ENCODE measurements around the gene TIMP3. TPM values are rescaled to one million over a fixed set of nuclear protein-coding genes. Genes with fewer than 3 reads are reported as not detected.

Gene TIMP3
- total and polyA plus RNA-seq, 2 of the 4 experiments (the other 2 are of a cell fraction) = 98.8 to 179 TPM

- ATAC-seq (ENCODE audit: low read depth) (peak; percentile 85), DNase-seq (peak; percentile 35)
- no TSS peak for BruUV-seq (replicated peaks)
- Histone ChIP-seq H4K5ac (ENCODE audit: low read depth, low read length) (no peak overlapping the region), H3K9me1 (ENCODE audit: insufficient read depth, low read length) (no peaks in the 10 kb centered on the region), H2BK5ac (ENCODE audit: low read depth, low read length, poor library complexity, severe bottlenecking) (no peak overlapping the region), H4K8ac (ENCODE audit: low read depth in 2 of 2, low read length in 2 of 2) (no peak overlapping the region), H3K27me3 (ENCODE audit: control insufficient read depth, insufficient read depth, low read length) (peaks cover 10% of the 10 kb centered on the region), H2AK5ac (ENCODE audit: low read depth, low read length) (no peak overlapping the region), H3K36me3 (ENCODE audit: control insufficient read depth, insufficient read depth, low read length) (no peaks in the 10 kb centered on the region), H3K4me3 (ENCODE audit: insufficient read depth, low read depth, low read length) (no peak overlapping the region), H3K9me3 (ENCODE audit: control insufficient read depth, insufficient read depth, low read length) (no peaks in the 10 kb centered on the region), H3K9ac (ENCODE audit: low read depth, low read length) (no peak overlapping the region), H3K4me1 (ENCODE audit: control insufficient read depth, insufficient read depth, low read length) (no peaks in the 10 kb centered on the region), H3K4me2 (ENCODE audit: low read depth, low read length) (no peak overlapping the region), H3K56ac (ENCODE audit: extremely low read depth, insufficient read depth, low read length) (no peak overlapping the region), H3K27ac (ENCODE audit: insufficient read depth, low read length) (no peak overlapping the region), H3K4ac (ENCODE audit: low read depth, low read length) (no peak overlapping the region), H2BK120ac (ENCODE audit: low read depth, low read length) (no peak overlapping the region), H4K20me1 (ENCODE audit: insufficient read depth, low read length) (no peaks in the 10 kb centered on the region), H2AK9ac (replicated peaks; ENCODE audit: low read depth, low read length, poor library complexity) (no peak overlapping the region), H3K79me1 (ENCODE audit: low read depth in 1 of 2, low read length in 2 of 2) (no peaks in the 10 kb centered on the region), H2BK15ac (ENCODE audit: low read depth, low read length) (no peak overlapping the region), H3K14ac (replicated peaks; ENCODE audit: low read depth, low read length) (no peak overlapping the region), H2BK20ac (ENCODE audit: low read depth, low read length) (no peak overlapping the region), H3K23ac (ENCODE audit: low read depth, low read length) (no peak overlapping the region), H3K18ac (ENCODE audit: low read depth, low read length) (no peak overlapping the region), H2AFZ (replicated peaks; ENCODE audit: low read length, poor library complexity) (peak overlapping the region; percentile 77), H4K91ac (ENCODE audit: insufficient read depth, low read depth, low read length) (no peak overlapping the region)
- WGBS, 2 experiments (ENCODE audit: extremely low coverage in 2 of 2, insufficient read length in 1 of 2) = no CpG with 5 or more reads among the region's 3 CpGs
- ChIA-PET CTCF (no interaction called here), POLR2A (ENCODE audit: unreplicated experiment) (no interaction called here)
- dilution Hi-C loops (cut with HindIII; ENCODE audit: low sequenced_read_pairs, unreplicated experiment) = no loop called here
- TF ChIP-seq USF2 (IDR thresholded peaks at IDR 0.05; ENCODE audit: low read depth, low read length) (peak; percentile 95), SMC3 (IDR thresholded peaks at IDR 0.05; ENCODE audit: low read depth, low read length) (no peak), MAFK (IDR thresholded peaks at IDR 0.05; ENCODE audit: low read depth, low read length) (no peak), MAZ (IDR thresholded peaks at IDR 0.05; ENCODE audit: borderline replicate concordance, low read depth, low read length) (no peak), MXI1 (IDR thresholded peaks at IDR 0.05; ENCODE audit: borderline replicate concordance, low read depth, low read length) (no peak), RAD21 (IDR thresholded peaks at IDR 0.05; ENCODE audit: low read length) (no peak), FOS (IDR thresholded peaks at IDR 0.05; ENCODE audit: low read depth, low read length) (no peak), NFE2L2 (IDR thresholded peaks at IDR 0.05; ENCODE audit: low read depth, low read length) (no peak)
- TF ChIP-seq, protein P1, sequence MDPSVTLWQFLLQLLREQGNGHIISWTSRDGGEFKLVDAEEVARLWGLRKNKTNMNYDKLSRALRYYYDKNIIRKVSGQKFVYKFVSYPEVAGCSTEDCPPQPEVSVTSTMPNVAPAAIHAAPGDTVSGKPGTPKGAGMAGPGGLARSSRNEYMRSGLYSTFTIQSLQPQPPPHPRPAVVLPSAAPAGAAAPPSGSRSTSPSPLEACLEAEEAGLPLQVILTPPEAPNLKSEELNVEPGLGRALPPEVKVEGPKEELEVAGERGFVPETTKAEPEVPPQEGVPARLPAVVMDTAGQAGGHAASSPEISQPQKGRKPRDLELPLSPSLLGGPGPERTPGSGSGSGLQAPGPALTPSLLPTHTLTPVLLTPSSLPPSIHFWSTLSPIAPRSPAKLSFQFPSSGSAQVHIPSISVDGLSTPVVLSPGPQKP (IDR thresholded peaks at IDR 0.05; ENCODE audit: borderline replicate concordance, low read depth, low read length) = no peak
- in situ Hi-C loops (cut with MboI; ENCODE audit: low sequenced_read_pairs) = no loop called here
- intact Hi-C loops (cut with micrococcal nuclease) = no loop called here
These were observed 102.5 kb downstream of the TIMP3 start for GRCh38 chr22:32904044-32904443.

Data from IMR-90 (cell line).